RPMI7951 (cell line): Measurements from ENCODE around the gene COMMD7. TPM values are rescaled to one million over a fixed set of nuclear protein-coding genes. Genes with fewer than 3 reads are reported as not detected.
A peak's percentile ranks its signal among the peaks of the same experiment; 100 is the strongest.
"Not testable (repeated sequence)": the region's sequence is repeated elsewhere in the genome, so short reads cannot be mapped to it uniquely, and the experiment has no call there.

Experiments used
- DNase-seq: peaks from one replicate; pipeline ENCODE4 v3.0.0-alpha.2; 2012; ENCODE audit warnings: low read depth
- total RNA-seq: library from RNA; depleted of rRNA; stranded (reverse); fragments of >200 nt; shearing (Covaris generic); gene quantifications from 2 replicates; pipeline ENCODE4 v1.2.3, GENCODE V29; 2014

The COMMD7 gene
- total RNA-seq, 1 experiment from 2014 or later, result 60.2 TPM

DNA sequence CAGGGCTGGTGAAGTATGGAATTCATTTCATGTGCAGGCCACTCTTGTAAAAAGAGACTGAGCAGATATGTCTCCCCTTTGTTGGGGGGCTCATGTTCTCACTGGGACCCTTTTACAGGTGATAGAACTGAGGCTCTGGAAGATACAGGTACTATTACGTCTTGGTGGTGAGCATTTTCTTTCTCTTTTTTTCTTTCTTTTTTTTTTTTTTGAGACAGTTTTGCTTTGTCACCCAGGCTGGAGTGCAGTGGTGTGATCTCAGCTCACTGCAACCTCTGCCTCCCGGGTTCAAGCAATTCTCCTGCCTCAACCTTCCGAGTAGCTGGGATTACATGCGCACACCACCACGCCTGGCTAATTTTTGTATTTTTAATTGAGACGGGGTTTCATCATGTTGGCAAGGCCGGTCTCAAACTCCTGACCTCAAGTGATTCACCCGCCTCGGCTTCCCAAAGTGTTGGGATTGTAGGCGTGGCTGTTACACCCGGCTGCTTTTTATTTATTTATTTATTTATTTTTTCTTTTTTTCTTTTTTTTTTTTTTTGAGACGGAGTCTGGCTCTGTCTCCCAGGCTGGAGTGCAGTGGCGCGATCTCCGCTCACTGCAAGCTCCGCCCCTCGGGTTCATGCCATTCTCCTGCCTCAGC is 22.1 kb upstream of the COMMD7 start:
- DNase-seq, result not testable (repeated sequence)

DNA sequence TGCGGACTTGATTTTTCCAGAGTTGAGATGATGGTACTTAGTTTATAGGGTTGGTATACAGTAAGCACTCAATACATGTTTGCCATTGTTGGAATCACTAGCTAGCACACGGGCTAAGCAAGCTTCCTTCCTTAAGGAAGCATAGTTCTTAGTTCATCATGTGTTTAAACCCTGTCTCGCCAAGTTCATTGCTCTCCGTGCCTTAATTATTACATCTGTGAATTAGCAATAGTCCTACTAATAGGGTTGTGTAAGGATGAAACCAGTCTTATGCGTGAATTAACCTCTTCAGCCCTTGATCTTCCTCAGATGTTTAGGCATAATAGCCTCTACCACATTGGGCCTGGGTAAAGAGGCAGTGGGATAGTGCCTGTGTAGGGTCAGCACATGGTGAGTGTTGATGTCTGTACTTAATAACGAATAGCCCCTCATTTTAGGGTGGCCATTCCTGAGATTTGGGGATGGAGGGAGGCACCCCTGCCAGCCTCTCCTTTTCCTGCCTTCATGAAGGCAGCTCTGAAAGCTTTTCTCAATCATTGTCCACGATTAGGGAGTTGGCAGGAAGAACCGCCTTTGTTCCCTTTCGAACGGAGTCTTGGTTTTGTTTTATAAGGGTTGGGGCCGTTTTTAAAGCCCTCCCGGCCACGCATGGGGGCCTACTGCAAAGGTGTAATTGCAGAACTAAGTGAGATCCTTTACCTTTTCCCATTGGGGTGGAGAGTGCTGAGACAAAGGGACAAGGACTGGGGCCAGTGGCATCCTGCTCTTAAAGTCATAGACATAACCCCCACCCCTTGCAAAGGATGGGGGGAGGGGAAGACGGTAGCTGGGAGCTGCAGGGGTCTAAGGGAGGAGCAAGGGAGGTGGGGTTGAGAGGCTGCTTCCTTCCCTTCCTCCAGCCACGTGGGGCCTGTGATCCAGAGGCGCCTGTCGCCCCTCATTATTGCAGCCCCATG is 21.0 kb upstream of the COMMD7 start:
- no peak for DNase-seq

DNA sequence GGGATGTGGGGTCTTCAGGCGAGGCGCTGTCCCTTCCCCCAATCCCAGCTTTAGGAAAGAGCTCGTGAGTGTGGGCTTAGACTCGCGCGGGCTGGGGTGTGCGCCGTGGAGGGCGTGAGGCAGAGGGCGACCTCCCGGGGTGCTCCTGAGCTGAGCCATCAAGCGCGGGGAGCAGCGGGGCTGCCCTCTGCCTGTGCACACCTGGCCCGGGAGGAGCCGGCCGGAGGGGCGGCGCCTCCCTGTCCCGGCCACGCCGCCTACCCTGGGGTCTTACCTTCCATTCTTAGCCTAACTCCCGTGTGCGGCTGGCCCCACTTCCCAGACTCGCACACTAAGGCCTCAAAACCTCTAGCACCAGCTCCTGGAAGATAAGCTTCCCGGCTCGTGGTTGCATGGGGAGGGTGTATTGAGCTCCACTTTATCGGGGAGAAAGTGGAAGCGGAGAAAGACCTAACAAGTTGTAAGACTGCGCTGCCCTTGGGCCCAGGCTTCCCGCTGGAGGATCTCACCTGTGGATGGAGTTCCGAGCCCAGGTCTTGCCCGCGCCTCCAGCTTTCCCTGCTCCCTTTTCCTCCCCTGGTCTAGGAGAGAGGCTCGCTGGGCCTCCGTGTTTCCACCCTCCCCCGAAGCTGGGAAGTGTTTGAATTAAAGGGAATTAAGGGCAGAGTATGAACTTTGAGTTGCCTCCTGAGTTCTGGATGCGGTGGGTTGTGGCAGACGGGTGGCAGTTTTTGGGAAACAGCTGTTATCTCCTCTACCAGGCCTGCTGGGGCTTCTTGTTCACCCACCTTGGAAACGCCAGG is 20.1 kb upstream of the COMMD7 start:
- DNase-seq, result no peak

DNA sequence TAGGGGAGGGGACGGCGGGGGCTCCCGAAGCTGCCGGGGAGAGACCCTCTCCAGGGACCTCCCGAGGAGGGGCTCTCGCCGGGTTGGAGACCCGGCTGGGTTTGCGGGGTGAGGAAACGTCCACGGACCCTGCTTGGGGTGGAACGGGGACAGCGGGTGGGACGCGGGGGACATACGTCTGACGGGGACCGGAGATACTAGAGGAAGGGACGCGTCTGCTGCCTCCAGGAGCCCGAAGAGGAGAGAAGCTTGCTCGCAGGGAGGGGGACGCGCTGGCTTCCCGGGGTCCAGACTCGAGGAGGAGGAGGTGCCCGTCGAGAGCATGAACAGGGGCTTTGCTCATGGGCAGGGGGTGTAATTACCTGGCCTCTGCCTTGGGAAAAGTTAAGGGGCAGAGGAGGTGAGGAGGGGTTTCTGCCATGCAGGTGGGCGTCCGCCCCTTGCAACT is 19.5 kb upstream of the COMMD7 start:
- DNase-seq, result no peak

DNA sequence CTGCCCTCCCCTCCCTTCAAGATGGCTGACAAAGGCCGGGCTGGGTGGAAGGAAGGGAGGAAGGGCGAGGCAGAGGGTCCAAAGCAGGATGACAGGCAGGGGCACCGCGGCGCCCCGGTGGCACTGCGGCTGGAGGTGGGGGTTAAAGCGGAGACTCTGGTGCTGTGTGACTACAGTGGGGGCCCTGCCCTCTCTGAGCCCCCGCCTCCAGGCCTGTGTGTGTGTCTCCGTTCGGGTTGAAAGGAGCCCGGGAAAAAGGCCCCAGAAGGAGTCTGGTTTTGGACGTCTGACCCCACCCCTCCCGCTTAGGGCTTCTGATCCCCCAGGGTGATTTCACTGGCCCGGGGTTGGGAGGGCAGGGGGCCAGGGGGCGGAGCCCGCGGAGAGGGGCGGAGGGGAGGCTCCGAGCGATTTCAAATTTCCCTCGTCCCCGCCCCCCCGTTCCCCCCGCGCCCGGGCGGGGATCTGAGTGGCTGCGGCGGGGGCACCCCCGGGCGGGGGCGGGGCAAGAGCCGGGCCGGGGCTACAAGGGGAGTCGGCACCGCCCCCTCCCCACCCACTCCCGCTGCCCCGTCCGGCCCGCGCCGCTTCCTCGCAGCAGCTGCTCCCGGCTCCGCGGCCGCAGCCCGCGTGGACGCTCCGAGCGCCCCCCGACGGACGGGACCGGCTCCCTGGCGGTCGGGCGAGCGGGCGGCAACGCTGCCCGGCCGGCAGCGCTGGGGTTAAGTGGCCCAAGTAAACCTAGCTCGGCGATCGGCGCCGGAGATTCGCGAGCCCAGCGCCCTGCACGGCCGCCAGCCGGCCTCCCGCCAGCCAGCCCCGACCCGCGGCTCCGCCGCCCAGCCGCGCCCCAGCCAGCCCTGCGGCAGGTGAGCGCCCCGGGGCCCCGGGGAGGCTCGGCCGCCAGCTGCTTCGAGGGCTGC is 18.8 kb upstream of the COMMD7 start, which contains the start of gene DNMT3B:
DNMT3B (plus strand) TSS at position 555 of the 923 bp plus-strand sequence. CDS start 17,939 bp downstream, outside the sequence.
- DNase-seq, result peak; percentile 87

DNA sequence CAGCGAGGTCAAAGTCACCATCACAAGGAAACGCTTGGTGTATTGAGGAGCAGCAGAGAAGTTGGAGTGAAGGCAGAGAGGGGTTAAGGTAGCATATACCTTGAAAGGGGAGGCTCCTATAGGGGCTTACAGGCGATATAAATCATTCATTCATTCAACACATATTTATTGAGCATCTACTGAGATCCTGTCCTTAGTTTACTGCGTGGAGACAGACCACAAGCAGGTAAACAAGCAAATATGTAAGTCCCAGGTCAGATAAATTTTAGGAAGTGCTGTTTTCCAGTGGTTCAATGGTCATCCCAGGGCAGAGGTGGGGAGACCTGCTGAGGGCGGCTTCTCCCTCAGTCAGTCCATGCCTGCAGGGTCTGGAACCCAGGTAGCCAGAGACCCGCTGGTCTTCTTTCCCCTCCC is 18.2 kb upstream of the COMMD7 start:
- no peak for DNase-seq

DNA sequence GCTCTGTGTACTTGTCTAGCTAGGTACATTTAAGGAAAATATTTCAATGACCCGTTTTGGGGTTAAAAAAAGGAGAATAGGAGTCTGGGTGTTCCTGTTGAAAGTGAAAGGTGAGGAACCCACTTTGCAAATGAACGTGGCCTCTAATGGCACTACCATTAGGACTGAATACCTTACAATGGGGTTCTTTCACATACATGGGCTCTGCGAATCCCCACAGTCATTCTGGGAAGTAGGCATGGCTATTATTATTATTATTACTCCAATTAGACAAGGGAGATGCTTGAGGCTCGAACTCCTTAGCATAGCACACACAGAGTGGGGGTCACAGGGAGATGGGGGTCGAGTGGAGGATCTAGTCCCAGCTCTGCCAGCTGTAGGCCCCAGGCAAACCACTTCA is 12.9 kb upstream of the COMMD7 start:
- DNase-seq, result no peak

DNA sequence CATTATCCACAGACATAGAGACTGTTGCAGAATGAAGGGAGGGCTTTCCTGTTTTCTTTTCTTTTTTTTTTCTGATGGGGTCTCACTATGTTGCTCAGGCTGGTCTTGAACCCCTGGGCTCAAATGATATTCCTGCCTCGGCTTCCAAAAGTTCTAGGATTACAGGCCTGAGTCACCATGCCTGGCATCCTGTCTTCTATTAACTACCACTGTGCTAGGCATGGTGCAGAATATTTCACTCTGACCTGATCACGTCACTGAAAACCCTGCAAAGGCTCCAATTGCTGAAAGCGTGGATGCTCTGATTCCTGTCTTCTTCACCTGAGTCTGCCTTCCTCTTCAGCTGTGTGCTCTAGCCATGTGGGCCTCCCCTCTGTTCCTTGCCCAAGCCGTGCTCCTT is 10.5 kb upstream of the COMMD7 start:
- no peak for DNase-seq

DNA sequence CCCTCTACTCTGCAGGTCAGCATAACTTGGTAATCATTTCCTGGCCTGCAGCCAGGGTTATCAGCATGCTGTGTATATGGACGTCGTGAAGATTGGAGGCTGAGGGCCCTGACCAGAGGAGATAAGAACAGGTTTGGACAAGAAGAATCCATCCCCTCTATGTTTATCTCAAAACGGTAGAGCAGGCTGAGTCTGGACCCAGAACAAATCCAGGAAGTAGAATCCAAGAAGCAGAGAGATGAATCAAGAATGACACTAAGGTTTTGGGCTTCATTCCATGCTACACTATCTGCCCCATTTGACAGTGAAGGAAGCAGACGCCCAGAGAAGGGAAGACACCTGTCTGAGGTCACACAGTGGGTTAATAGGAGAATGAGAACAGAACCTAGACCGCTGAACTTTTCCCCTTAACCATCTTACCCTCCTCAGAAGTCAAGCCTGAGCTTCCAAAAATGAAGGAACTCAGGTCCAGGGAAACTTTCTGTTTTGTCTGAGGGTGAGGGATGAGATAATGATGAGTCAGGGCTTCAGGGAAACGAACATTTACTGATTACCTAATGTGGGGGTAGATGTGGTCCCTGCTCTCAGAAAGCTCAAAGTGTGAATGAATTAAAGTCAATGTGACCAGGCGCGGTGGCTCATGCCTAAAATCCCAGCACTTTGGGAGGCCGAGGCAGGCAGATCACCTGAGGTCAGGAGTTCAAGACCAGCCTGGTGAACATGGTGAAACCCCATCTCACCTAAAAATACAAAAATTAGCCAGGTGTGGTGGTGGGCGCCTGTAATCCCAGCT is 9.4 kb upstream of the COMMD7 start:
- DNase-seq, result peak; percentile 66

DNA sequence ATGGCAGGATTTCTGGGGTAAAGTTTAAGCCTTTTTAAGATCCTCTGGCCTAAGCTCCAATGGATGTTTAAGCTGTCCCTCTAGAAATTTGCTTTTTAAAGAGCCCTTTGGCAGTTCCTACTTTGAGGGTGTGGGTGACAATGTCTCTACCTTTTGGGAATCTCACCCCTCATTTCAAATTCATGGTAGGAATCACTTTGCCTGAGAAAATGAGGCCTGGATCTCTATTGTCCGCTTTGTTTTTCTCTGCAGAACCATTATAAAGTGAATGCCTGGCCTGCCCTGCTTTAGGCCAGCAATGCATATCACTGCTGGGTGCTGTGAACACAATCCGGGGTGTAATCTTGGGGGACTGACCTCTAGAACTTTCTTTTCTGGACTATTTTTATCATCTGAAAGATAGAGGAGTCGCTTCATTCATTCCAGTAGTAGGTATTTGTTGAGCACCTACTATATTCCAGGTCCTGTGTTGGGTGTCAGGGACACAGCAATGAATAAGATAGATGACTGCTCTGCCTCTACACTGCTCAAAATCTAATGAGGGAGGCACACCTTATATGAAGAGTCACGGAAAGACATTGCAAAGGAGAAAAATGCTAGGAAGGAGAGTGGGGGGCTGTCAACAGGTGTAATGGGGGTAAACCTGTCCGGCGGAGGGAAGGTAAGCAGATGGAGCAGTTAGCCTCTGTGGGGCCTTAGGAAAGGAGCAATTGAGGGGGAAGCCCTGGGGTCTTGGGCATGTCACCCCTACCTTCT is 8.6 kb upstream of the COMMD7 start:
- no peak for DNase-seq

DNA sequence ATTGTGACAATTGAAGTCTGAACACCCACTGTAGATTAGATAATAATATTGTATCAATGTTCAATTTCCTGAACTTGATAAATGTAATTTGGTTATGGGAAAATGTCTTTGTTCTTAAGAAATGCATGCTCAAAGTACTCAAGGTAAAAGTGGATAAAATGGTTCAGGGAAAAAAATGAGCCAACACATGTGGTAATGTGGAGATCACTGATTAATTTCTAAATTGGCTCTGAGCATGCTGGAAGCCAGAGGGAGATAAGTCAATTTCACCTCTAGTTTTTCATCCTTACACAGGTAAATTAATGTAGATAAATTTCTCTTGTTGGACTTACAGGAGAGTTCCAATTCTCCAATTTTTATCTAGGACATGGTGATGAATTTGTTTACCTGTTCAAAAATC is 8.0 kb upstream of the COMMD7 start:
- DNase-seq, result no peak

DNA sequence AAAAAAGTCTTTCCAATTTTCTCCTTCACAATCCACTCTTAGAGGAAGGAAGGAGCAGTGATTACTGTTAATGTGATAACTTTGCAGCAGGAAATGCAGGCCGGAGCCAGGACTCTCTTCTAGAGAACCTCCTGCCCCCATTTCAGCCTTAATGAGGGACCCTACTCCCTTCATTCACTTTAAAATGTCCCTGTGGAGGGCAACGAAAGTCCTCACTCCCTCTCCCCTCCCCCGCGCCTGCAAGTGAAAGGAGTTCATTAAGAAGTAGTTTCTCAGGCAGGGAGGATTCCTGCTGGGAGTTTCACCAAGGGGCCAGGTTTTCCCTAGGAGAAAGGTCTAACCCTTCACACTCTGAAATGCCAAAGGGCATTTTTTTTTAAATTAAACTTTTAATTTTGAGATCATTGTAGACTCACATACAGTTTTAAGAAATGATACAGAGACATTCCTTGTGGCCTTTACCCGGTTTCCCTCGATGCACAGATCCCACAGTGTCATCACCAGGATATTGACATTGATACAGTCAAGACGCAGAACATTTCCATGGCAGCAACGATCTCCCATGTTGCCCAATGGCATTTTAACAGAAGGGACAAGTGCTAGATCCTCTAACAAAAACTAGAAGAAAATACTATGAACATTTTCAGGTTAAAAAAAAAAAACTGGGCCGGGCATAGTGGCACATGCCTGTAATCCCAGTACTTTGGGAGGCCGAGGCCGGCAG is 6.8 kb upstream of the COMMD7 start:
- no peak for DNase-seq

DNA sequence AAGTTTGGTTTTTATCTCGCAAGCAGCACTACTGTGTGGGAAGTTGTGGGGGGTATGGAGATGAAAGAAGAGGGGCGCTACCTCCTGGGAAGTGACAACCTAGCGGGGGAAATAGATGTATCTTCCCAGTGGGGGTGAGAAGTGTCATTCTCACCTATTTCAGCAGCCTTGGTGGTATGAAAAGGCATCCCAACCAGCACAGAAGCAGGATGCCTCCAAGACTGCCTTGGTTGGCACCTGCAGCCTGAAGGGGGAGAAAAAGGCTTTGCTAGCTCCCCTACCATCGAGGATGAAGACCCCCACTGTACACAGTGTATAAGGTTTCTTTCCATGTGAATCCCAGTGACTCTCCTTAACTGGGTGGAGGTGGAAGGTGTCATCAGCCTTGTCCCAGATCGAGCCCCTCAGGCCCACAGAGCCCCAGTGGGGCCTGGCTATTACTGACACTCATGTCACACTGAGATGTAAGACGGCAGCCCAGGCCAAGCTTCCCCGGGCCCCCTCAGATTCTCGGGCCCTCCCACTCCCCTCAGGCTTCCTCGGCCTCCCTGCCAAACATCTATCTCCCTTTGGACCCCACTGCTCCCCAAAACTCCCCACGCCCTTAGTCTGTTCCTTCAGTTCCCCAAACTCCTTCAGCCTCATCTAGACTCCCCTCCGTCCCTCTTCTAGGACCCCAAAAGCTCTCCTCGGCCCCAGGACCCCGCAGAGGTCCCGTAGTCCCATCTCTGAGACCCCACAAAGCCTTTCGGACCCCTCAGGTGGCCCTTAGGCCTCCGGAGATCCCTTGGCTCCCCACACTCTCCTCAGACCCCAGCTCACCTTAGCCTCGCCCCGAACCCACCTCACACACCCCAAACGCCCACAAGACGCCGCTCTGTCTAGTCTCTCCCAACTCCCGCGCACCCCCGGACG is 688 bp downstream of the COMMD7 start:
- no peak for DNase-seq

DNA sequence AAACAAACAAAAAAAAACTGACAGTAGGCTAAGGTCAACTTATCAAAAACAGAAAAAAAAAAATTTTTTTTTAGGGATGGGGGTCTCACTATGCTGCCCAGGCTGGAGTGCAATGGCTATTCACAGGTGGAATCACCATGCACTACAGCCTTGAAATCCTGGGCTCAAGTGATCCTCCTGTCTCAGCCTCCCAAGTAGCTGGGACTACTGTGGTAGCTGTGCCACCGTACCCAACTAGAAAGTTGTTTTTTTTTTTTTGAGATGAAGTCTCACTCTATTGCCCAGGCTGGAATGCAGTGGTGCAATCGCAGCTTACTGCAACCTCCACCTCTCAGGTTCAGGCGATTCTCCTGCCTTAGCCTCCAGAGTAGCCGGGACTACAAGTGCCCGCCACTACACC is 2.1 kb downstream of the COMMD7 start:
- no peak for DNase-seq

DNA sequence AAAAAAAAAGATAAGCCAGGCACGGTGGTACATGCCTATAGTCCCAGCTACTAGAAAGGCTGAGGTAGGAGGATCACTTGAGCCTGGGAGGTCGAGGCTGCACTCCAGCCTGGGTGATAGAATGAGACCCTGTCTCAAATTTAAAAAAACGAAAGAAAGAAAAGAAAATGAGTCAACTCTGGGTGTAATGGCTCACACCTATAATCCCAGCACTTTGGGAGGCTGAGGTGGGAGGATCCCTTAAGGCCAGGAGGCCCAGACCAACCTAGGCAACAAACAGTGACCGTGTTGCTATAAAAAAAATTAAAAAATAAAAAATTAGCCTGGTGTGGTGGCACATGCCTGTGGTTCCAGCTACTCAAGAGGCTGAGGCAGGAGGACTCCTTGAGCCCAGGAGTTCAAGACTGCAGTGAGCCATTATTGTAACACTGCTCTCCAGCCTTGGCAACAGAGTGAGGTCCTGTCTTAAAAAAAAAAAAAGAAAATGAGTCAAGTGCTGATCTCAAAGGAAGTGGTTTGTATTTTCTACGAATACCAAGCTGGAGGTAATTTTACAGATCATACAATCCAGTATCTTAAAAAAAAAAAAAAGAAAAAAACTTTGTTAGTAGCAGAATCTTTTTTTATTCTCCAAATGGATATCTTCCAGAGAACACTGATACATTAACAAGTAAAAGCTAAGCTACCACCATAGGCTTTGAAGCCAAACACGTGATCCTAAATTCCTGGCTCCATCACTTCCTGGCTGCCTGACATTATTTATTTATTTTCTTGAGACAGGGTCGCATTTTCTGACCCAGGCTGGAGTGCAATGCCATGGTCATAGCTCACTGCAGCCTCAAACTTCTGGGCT is 5.7 kb downstream of the COMMD7 start:
- peak; percentile 71 for DNase-seq

DNA sequence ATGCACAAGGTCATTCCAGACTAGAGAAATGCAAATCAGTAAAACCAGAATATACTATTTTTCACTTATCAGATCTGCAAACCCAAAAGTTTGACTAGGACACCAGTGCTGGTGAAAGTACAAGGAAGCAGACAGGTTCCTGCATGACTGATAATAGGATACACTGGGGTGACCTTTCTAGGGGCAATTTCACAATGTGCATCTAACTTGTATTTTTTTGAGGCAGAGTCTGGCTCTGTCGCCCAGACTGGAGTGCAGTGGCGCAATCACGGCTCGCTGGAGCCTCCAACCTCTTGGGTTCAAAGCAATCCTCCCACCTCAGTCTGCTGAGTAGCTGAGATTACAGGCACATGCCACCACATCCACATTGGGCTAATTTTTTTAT is 11.4 kb downstream of the COMMD7 start:
- DNase-seq, result no peak

DNA sequence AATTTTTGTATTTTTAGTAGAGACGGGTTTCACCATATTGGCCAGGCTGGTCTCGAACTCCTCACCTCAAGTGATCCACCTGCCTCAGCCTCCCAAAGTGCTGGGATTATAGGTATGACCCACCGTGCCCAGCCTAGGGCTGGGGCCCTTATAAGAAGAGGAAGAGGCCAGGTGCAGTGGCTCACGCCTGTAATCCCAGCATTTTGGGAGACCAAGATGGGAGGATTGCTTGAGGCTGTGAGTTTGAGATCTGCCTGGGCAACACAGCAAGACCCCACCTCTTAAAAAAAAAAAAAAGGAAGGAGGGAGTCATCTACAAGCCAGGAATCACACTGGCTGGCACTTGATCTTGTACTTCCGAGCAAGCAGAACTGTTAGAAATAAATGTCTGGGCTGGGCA is 13.9 kb downstream of the COMMD7 start:
- not testable (repeated sequence) for DNase-seq
